ENCODE data around the gene KCNIP1. TPM values are rescaled to one million over a fixed set of nuclear protein-coding genes. Genes with fewer than 3 reads are reported as not detected.

KCNIP1 gene
- total and polyA plus RNA-seq, 11 donors, result 0.52 to 1.3 (median 1.2) TPM; not detected in 8

- ATAC-seq (no peak), DNase-seq (no peak)
- H3K9me3 ChIP-seq, result no peaks in the 10 kb centered on the region
- H3K4me3 ChIP-seq, result no peak overlapping the region
- H3K36me3 ChIP-seq, result no peaks in the 10 kb centered on the region
- intact Hi-C loops (cut with DNase I), result no loop called here
- peaks cover 0 to 5% (median 0%) of the 10 kb centered on the region in 9 donors for H3K27me3 ChIP-seq
- H3K4me1 ChIP-seq, result peaks cover 0 to 11% (median 0%) of the 10 kb centered on the region in 12 donors
- no peak overlapping the region for H3K27ac ChIP-seq
- 57 to 67% (median 62%) methylated on average over 4 of the region's 4 CpGs for WGBS, 4 donors
- TF ChIP-seq CTCF (IDR thresholded peaks at IDR 0.05) (no peak), POLR2A (IDR thresholded peaks at IDR 0.05) (no peak)
These were observed 32.7 kb downstream of the KCNIP1 start for GRCh38 chr5:170536525-170536924.

GRCh38 chr5:170537451-170538095, 33.8 kb downstream of the KCNIP1 start:
- WGBS, 4 donors, result 86 to 91% (median 90%) methylated on average over 8 of the region's 8 CpGs
- no peak for TF ChIP-seq POLR2A (IDR thresholded peaks at IDR 0.05)
- TF ChIP-seq CTCF (IDR thresholded peaks at IDR 0.05), result no peak
- H3K4me1 ChIP-seq, result peaks cover 0 to 11% (median 0%) of the 10 kb centered on the region in 12 donors
- ATAC-seq (no peak), DNase-seq (no peak)
- no peaks in the 10 kb centered on the region for H3K36me3 ChIP-seq
- H3K27me3 ChIP-seq, result peaks cover 0 to 5% (median 0%) of the 10 kb centered on the region in 9 donors
- no peak overlapping the region for H3K4me3 ChIP-seq
- no peaks in the 10 kb centered on the region for H3K9me3 ChIP-seq
- no peak overlapping the region for H3K27ac ChIP-seq
- intact Hi-C loops (cut with DNase I), result no loop called here

DNA sequence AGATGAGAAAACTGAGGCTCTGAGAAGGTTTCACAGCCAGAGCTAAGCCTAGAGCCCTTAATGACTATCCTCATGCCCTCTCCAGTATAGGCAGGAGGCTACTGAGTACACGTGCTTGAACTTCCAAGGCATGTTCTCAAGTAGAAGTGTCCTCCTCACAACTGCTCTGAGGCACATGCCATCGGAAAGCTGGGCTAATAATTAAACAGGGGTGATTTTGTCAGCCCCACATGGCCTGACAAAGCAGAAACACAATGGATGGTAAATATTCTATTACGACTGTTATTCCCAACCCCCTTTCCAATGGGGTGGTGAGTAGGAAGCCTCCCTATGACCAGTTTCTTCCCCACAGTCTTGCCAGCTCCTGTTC, 34.3 kb downstream of the KCNIP1 start:
- Histone ChIP-seq H3K9me3 (no peaks in the 10 kb centered on the region), H3K36me3 (no peaks in the 10 kb centered on the region), H3K27me3 (peaks cover 0 to 5% (median 0%) of the 10 kb centered on the region in 9 donors), H3K4me1 (peaks cover 0 to 11% (median 0%) of the 10 kb centered on the region in 12 donors), H3K4me3 (no peak overlapping the region), H3K27ac (no peak overlapping the region)
- 89 to 100% (median 94%) methylated on average over 3 of the region's 3 CpGs for WGBS, 4 donors
- no peak for TF ChIP-seq POLR2A (IDR thresholded peaks at IDR 0.05)
- no peak for TF ChIP-seq CTCF (IDR thresholded peaks at IDR 0.05)
- intact Hi-C loops (cut with DNase I), result no loop called here
- ATAC-seq, result no peak
- no peak for DNase-seq

- TF ChIP-seq CTCF (IDR thresholded peaks at IDR 0.05) (no peak), POLR2A (IDR thresholded peaks at IDR 0.05) (no peak)
- 79 to 81% (median 80%) methylated on average over 6 of the region's 6 CpGs for WGBS, 4 donors
These were observed 35.1 kb downstream of the KCNIP1 start for GRCh38 chr5:170538696-170539586.

More at GRCh38 chr5:170538696-170539586, 35.1 kb downstream of the KCNIP1 start:
- DNase-seq, result no peak
- Histone ChIP-seq H3K9me3 (no peaks in the 10 kb centered on the region), H3K4me1 (peaks cover 0 to 11% (median 0%) of the 10 kb centered on the region in 12 donors), H3K27me3 (peaks cover 0 to 5% (median 0%) of the 10 kb centered on the region in 9 donors), H3K4me3 (no peak overlapping the region), H3K36me3 (no peaks in the 10 kb centered on the region), H3K27ac (no peak overlapping the region)
- intact Hi-C loops (cut with DNase I), result no loop called here
- ATAC-seq, result no peak

Data from heart left ventricle (tissue), 16 donors.